HCT116 (cell line): Measurements from ENCODE around the gene TMEM244. TPM values are rescaled to one million over a fixed set of nuclear protein-coding genes. Genes with fewer than 3 reads are reported as not detected.
"Not testable (repeated sequence)": the region's sequence is repeated elsewhere in the genome, so short reads cannot be mapped to it uniquely, and the experiment has no call there.

ENCODE experiments used
- ATAC-seq: fragments of 200-7000 bp; cut with Tn5 transposase; 2 replicates; pipeline ENCODE4 v1.9.1; 2020; ENCODE audit warnings: mild to moderate bottlenecking, moderate library complexity
- BruUV-seq: library from RNA; stranded (reverse); fragments of 400-500 nt; replicated peaks from 2 replicates; lab custom pipeline; 2021; lab: Mats Ljungman, UMichigan
- CTCF ChIA-PET: fragments of 300-600 bp; sonication (Branson Sonifier 250); formaldehyde crosslinking; loops from one replicate; lab custom pipeline; 2021; ENCODE audit warnings: antibody characterized with exemption; lab: Charles Lee
- POLR2A ChIA-PET: fragments of 300-600, 350-600 bp; sonication (Branson Sonifier 250); formaldehyde crosslinking; loops from one replicate; lab custom pipeline; 2021; ENCODE audit warnings: antibody characterized with exemption; lab: Charles Lee
- RAD21 ChIA-PET, 2 experiments: fragments of 300-600 bp; sonication (Branson Sonifier 250); formaldehyde crosslinking; loops; one replicate each; lab custom pipeline; 2023; ENCODE audit warnings: low total read pairs in 2 of 2; ENCODE audit not compliant: uncharacterized antibody in 2 of 2, unreplicated experiment in 2 of 2, low non-redundant PET in 1 of 2; lab: Charles Lee
- DNase-seq: peaks from one replicate; pipeline ENCODE4 v3.0.0-alpha.2; 2010; ENCODE audit warnings: low read depth, low spot score
- H2AFZ ChIP-seq: fragments of 200-600 bp; shearing (Covaris generic), sonication (generic); 2 replicates; pipeline ENCODE4 v1.6.1; 2017; ENCODE audit warnings: low read depth, mixed run types, mixed read lengths, antibody characterized with exemption, low read length; ENCODE audit not compliant: poor library complexity, severe bottlenecking
- H3K27ac ChIP-seq: 2 replicates; pipeline ENCODE4 v1.5.1; 2012; ENCODE audit warnings: low read depth, low read length
- H3K27me3 ChIP-seq: fragments of 200-600 bp; sonication (generic); 2 replicates; pipeline ENCODE4 v1.6.1; 2016; ENCODE audit warnings: mixed run types, low read length, mixed read lengths; ENCODE audit not compliant: insufficient read depth
- H3K36me3 ChIP-seq, 2 experiments: fragments of 200-500 bp in 1 of 2; fragments of 200-600 bp in 1 of 2; sonication (Bioruptor generic) in 1 of 2; sonication (generic) in 1 of 2; 2 replicates each; pipeline versions ENCODE4 v1.5.1 to v1.6.1; 2014 to 2016; ENCODE audit warnings: low read length in 2 of 2, inconsistent platforms in 1 of 2, mixed read lengths in 1 of 2, mixed run types in 1 of 2; ENCODE audit not compliant: insufficient read depth in 2 of 2, control insufficient read depth in 1 of 2
- H3K4me1 ChIP-seq, 2 experiments: fragments of 200-600 bp in 1 of 2; sonication (generic) in 1 of 2; 2 replicates each; pipeline versions ENCODE4 v1.5.1 to v1.6.1; 2012 to 2017; ENCODE audit warnings: low read length in 2 of 2, inconsistent platforms in 1 of 2, mild to moderate bottlenecking in 1 of 2, mixed read lengths in 1 of 2, mixed run types in 1 of 2, moderate library complexity in 1 of 2; ENCODE audit not compliant: insufficient read depth in 2 of 2, control insufficient read depth in 1 of 2
- H3K4me2 ChIP-seq: fragments of 200-600 bp; sonication (generic); 2 replicates; pipeline ENCODE4 v1.6.1; 2017; ENCODE audit warnings: mixed run types, low read length, mixed read lengths
- H3K4me3 ChIP-seq, 2 experiments: fragments of 200-600 bp in 1 of 2; sonication (generic) in 1 of 2; replicated peaks in 1 of 2; 2 replicates each; pipeline ENCODE4 v1.5.1; 2011 to 2016; ENCODE audit warnings: low read length in 2 of 2, control low read depth in 1 of 2, low read depth in 1 of 2, mild to moderate bottlenecking in 1 of 2, mixed read lengths in 1 of 2, mixed run types in 1 of 2
- H3K79me2 ChIP-seq: fragments of 200-600 bp; sonication (generic); 2 replicates; pipeline ENCODE4 v1.6.1; 2017; ENCODE audit warnings: mild to moderate bottlenecking, mixed run types, low read length, moderate library complexity, mixed read lengths; ENCODE audit not compliant: insufficient read depth
- H3K9ac ChIP-seq: fragments of 200-600 bp; sonication (generic); 2 replicates; pipeline ENCODE4 v1.6.1; 2016; ENCODE audit warnings: low read length, mixed read lengths
- H3K9me2 ChIP-seq: fragments of 200-600 bp; sonication (generic), shearing (Covaris generic); 2 replicates; pipeline ENCODE4 v1.6.1; 2017; ENCODE audit warnings: mixed run types, mild to moderate bottlenecking, moderate library complexity; ENCODE audit not compliant: insufficient read depth
- H3K9me3 ChIP-seq, 2 experiments: fragments of 200-500 bp in 1 of 2; fragments of 200-600 bp in 1 of 2; sonication (Bioruptor generic) in 1 of 2; sonication (generic) in 1 of 2; 2 replicates each; pipeline ENCODE4 v1.6.1; 2014 to 2017; ENCODE audit warnings: low read length in 2 of 2, mixed read lengths in 2 of 2, inconsistent platforms in 1 of 2, low read depth in 1 of 2, mild to moderate bottlenecking in 1 of 2, mixed run types in 1 of 2, moderate library complexity in 1 of 2; ENCODE audit not compliant: control insufficient read depth in 1 of 2, insufficient read depth in 1 of 2
- H4K20me1 ChIP-seq: fragments of 200-600 bp; sonication (generic), shearing (Covaris generic); 2 replicates; pipeline ENCODE4 v1.6.1; 2017; ENCODE audit warnings: mixed run types, mild to moderate bottlenecking, moderate library complexity; ENCODE audit not compliant: insufficient read depth
- ATF3 ChIP-seq: IDR thresholded peaks from 2 replicates; pipeline ENCODE4 v1.6.1; 2012
- CEBPB ChIP-seq: IDR thresholded peaks from 2 replicates; pipeline ENCODE4 v1.6.1; 2012; ENCODE audit warnings: low read depth
- ELF1 ChIP-seq: IDR thresholded peaks from 2 replicates; pipeline ENCODE4 v1.6.1; 2012; ENCODE audit warnings: low read depth, borderline replicate concordance
- EZH2phosphoT487 ChIP-seq: fragments of 200-600 bp; IDR thresholded peaks from 2 replicates; pipeline ENCODE4 v1.6.1; 2018; ENCODE audit warnings: antibody characterized with exemption, borderline replicate concordance
- MAX ChIP-seq: IDR thresholded peaks from 2 replicates; pipeline ENCODE4 v1.6.1; 2012
- RAD21 ChIP-seq: IDR thresholded peaks from 2 replicates; pipeline ENCODE4 v1.6.1; 2012; ENCODE audit warnings: low read depth, mild to moderate bottlenecking
- SIN3A ChIP-seq: IDR thresholded peaks from 2 replicates; pipeline ENCODE4 v1.6.1; 2012; ENCODE audit warnings: low read depth
- SP1 ChIP-seq: IDR thresholded peaks from 2 replicates; pipeline ENCODE4 v1.6.1; 2012; ENCODE audit warnings: low read depth
- TCF7L2 ChIP-seq: IDR thresholded peaks from 2 replicates; pipeline ENCODE4 v1.7.0; 2011; ENCODE audit warnings: borderline replicate concordance, inconsistent platforms; ENCODE audit not compliant: insufficient read depth, insufficient read length; ENCODE audit errors: extremely low read depth
- ZBTB33 ChIP-seq: IDR thresholded peaks from 2 replicates; pipeline ENCODE4 v1.6.1; 2011; ENCODE audit warnings: mild to moderate bottlenecking, low read length, moderate library complexity; ENCODE audit not compliant: insufficient replicate concordance; ENCODE audit errors: extremely low read depth
- ZFX ChIP-seq: fragments of 450-650 bp; IDR thresholded peaks from 2 replicates; pipeline ENCODE4 v1.6.1; 2017
- ZNF274 ChIP-seq: fragments of 200-500 bp; sonication (Bioruptor generic); IDR thresholded peaks from 2 replicates; pipeline ENCODE4 v1.6.1; 2014; ENCODE audit warnings: mild to moderate bottlenecking, low read depth, low read length, inconsistent platforms
- intact Hi-C: fragments of 100-400 bp; cut with micrococcal nuclease; formaldehyde crosslinking; loops from 2 replicates; pipeline ENCODE4 v1.10.0; 2022
- total RNA-seq: library from RNA; stranded (reverse); gene quantifications from one replicate; pipeline ENCODE4 v1.2.1, GENCODE V29; 2021; ENCODE audit not compliant: unreplicated experiment

TMEM244 gene
- total RNA-seq, 1 experiment from 2014 or later, result not detected

GRCh38 chr6:129812145-129812777 is 48.9 kb downstream of the TMEM244 start:
- Histone ChIP-seq H3K9me3 (no peaks in the 10 kb centered on the region), H4K20me1 (no peaks in the 10 kb centered on the region), H3K9ac (no peak overlapping the region), H3K36me3 (no peaks in the 10 kb centered on the region), H3K79me2 (no peaks in the 10 kb centered on the region), H3K9me2 (peaks cover 8% of the 10 kb centered on the region; the same call in 1 of the 2 replicates), H3K27me3 (no peaks in the 10 kb centered on the region), H2AFZ (no peak overlapping the region), H3K4me1 (no peaks in the 10 kb centered on the region), H3K4me2 (no peak overlapping the region), H3K4me3 (no peak overlapping the region), H3K27ac (no peak overlapping the region)
- TF ChIP-seq CEBPB, result no peak
- TF ChIP-seq EZH2phosphoT487, result no peak
- no peak for TF ChIP-seq SP1
- TF ChIP-seq MAX, result no peak
- TF ChIP-seq ZNF274, result no peak
- no peak for TF ChIP-seq RAD21
- TF ChIP-seq ELF1, result no peak
- TF ChIP-seq ZBTB33, result no peak
- TF ChIP-seq TCF7L2, result no peak
- TF ChIP-seq ATF3, result no peak
- TF ChIP-seq SIN3A, result no peak
- no peak for TF ChIP-seq ZFX
- ChIA-PET POLR2A (no interaction called here), CTCF (no interaction called here), RAD21 (interaction anchor here in 1 of 2 experiments (0.7 kb wide), 1 partner anchor 401 kb away, joined by 3 read pairs; no protein-coding TSS in a partner anchor)
- BruUV-seq, result no TSS peak
- DNase-seq, result no peak
- no peak for ATAC-seq
- intact Hi-C loops, result no loop called here

- H3K4me3 ChIP-seq, CTCF ChIA-PET, H3K27me3 ChIP-seq, H3K4me1 ChIP-seq, ATAC-seq, DNase-seq, H3K9me3 ChIP-seq, intact Hi-C loops, H3K9ac ChIP-seq, H3K4me2 ChIP-seq, H3K79me2 ChIP-seq, RAD21 ChIA-PET, H4K20me1 ChIP-seq, H3K9me2 ChIP-seq, POLR2A ChIA-PET, H3K27ac ChIP-seq, H2AFZ ChIP-seq, BruUV-seq, H3K36me3 ChIP-seq: not testable (repeated sequence)
These were observed 54.0 kb downstream of the TMEM244 start for GRCh38 chr6:129807141-129807540.

GRCh38 chr6:129802920-129803319 is 58.2 kb downstream of the TMEM244 start:
- RAD21 ChIA-PET, H3K79me2 ChIP-seq, CTCF ChIA-PET: not testable (repeated sequence)

More at GRCh38 chr6:129802920-129803319, 58.2 kb downstream of the TMEM244 start:
- H2AFZ ChIP-seq, ATAC-seq, H3K27ac ChIP-seq, H3K9me3 ChIP-seq, H3K4me2 ChIP-seq, H3K36me3 ChIP-seq, H4K20me1 ChIP-seq, H3K9ac ChIP-seq, H3K4me3 ChIP-seq, intact Hi-C loops, BruUV-seq, H3K9me2 ChIP-seq, H3K27me3 ChIP-seq, DNase-seq, POLR2A ChIA-PET, H3K4me1 ChIP-seq: not testable (repeated sequence)
